Anterior cingulate cortex (tissue), 58 donors: ENCODE data around the gene FCGR3A.
A peak's percentile ranks its signal among the peaks of the same experiment; 100 is the strongest.
"Not testable (repeated sequence)": the region's sequence is repeated elsewhere in the genome, so short reads cannot be mapped to it uniquely, and the experiment has no call there.

Source experiments
- DNase-seq, 58 donors: peaks; one replicate each; lab custom pipeline; 2025; lab: John Stamatoyannopoulos, UW

Gene FCGR3A

DNA sequence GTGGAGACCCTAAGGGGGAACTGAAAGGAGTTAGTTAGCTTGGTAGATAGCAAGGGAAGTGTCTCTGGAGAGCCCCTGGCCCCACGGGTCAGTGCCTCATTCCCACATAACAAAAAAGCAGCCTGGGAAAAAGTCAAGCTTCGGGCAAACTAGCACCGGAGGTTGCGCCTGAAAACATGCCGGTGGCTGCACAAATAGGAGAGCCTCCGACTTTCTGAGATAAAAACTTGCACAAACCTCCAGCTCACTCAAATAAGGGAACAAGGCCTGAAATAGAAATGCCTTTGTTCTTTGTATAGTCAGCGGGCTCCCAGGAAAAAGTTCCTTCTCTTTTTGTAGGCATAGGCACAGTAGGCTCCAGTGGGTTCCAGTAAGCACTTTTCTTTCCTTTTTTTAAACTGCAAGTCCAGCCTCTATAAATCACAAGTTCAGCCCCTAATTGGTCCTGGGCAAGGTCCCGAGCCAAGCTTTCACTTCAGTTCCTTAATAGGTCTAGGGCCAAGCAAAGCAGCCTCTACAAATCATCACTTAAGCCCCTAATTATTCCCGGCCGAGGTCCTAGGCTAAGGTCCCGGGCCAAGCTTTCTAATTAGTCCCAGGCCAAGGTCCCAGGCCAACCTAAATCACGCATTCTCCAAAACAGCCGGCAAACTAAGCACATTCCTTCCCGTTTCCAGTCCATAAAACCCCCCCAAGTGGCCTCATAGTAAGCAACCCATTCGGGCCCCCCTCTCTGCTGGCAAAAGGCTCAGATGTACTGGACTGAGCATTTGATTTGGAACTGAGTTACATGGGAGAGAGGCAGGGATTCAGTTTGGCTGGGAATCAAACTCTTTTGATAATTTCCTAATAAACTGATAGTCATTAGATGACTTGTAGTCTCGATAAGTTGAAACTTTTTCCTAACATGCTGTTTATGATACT lies 16.7 kb downstream of the FCGR3A start:
- DNase-seq, result peak in 43 of 58 donors; percentile 10 to 89 (median 65)

DNA sequence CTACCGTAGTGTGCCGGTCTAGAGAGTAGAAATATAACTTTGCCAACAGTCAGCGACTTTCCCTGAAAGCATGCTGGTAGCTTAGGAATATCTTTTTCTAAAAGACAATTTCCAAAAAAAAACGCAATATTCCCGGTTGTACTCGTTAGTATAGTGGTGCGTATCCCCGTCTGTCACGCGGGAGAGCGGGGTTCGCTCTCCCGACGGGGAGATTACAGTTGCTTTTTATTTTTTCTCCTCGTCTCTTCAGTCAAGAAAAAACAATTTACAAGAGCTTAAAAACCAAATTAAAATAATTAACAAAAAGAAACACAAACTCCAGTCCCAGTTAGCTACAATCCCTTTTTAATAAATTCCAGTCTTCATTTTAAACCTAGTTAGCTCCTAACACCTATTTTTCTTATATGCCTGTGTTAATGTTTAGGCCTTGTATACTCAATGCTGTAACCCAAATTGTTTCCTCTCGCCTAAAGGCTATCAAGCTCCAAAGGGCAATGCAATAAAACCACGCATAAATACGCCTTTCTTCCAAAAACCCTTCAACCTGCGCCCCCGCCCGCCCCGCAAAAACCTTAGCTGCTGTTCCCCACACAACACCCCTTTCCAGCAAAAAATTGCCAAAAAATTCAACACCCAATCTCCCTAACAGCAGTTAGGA lies 17.5 kb downstream of the FCGR3A start:
- peak in 1 of 58 donors; percentile 20 for DNase-seq

DNA sequence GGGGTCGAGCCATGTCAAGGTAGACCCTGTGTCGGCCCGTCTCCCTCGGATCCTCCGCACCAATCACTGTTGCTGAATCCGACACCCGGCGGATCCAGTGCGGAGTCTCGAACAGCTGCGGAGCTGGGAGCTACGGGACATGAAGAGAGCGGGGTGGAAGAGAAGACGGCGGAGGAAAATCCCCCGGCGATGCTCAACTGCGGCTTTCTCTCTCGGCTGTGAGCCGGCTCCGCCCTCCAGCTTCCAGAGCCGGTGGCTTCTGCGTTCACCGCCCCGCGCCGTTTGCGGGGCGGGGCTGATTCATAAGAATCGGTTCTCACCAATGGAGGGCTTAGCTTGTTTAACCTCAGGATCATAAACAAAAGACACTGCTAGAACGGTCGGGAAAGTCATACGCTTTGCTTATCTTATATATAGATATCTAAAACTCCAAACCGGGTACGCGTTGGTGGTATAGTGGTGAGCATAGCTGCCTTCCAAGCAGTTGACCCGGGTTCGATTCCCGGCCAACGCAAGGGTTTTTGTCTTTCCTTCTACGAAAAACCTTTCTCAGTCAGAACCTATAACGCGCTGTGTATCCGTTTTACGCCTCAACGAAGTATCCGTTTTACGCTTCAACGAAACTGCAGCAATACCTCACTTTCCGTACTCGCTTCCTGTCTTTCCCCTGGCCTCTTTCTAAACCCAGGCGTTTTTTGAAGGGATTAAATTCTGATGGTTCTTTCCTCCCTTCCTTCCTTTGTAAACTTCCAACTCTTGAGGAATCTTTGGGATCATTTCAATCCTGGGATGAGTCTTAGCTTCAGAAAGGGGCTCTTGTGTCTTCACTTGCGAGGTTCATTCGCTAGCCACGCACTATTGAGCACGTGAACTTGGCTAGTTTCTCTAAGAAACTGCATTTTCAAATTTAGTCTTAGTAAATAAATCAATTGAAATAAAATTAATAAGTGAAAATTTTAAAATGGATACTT lies 18.7 kb downstream of the FCGR3A start:
- peak in 57 of 58 donors; percentile 21 to 94 (median 82) for DNase-seq

DNA sequence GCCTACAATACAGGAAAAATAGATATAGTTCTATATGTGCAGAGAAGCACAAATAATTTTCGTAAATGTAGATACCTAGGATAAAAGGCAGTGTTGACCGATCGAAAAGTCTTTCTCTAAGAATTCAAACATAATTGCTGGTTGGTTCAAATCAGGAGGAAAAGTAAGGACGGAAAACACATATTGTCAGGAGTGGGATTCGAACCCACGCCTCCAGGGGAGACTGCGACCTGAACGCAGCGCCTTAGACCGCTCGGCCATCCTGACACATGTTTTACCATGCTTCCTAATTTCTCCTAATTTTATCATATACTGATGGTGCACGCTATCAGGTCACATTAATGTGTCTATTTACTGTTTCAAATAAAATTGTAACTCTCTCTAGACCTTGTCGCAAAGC lies 19.5 kb downstream of the FCGR3A start:
- peak in 42 of 58 donors; percentile 13 to 83 (median 40) for DNase-seq

DNA sequence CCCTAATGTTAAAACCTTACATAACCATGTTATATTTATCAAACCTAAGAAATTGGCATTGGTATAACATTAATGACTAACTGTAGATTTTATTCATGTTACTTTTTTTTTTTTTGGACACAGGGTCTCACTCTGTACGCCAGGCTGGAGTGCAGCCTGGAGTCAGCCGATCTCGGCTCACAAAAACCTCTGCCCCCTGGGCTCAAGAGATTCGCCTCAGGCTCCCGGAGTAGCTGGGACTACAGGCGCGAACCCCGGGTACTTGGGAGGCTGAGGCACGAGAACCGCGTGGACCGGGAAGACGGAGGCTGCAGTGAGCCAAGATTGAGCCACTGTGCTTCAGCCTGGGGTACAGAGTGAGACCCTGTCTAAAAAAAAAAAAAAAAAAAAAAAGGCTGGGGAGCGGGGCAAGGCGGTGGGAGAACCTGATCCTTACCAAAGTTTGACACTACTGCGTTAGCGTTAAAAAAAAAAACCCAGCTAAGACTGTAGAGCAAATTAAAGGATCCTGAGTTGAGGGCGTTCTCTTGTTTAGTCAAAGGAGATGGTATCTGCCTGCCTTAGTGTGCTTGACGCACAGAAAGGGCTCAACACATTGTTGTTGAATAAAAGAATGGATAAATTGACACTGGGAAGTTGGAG lies 20.0 kb downstream of the FCGR3A start:
- not testable (repeated sequence) for DNase-seq

DNA sequence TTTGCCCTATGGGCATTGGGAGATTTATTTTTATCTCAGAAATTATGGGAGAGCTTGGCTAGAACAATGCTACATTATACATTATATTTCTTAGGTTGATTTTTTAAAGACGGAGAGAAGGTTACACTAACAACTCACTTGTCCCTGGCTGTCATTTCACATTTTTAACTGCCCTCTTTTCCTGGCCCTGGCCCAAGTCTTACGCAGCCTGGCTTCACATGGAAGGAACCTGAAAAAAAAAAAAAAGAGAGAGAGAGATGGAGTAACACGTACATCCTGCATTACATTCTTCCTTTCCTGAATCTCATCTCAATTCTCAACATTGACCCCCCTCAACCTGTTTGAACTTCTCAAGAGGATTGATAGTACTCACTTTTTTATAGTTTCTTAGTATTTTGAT lies 21.1 kb downstream of the FCGR3A start:
- peak in 1 of 58 donors; percentile 17 for DNase-seq

DNA sequence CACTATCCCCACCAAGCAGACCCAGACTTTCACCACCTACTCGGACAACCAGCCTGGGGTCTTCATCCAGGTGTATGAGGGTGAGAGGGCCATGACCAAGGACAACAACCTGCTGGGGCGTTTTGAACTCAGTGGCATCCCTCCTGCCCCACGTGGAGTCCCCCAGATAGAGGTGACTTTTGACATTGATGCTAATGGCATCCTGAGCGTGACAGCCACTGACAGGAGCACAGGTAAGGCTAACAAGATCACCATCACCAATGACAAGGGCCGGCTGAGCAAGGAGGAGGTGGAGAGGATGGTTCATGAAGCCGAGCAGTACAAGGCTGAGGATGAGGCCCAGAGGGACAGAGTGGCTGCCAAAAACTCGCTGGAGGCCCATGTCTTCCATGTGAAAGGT lies 23.7 kb downstream of the FCGR3A start:
- DNase-seq, result not testable (repeated sequence)

DNA sequence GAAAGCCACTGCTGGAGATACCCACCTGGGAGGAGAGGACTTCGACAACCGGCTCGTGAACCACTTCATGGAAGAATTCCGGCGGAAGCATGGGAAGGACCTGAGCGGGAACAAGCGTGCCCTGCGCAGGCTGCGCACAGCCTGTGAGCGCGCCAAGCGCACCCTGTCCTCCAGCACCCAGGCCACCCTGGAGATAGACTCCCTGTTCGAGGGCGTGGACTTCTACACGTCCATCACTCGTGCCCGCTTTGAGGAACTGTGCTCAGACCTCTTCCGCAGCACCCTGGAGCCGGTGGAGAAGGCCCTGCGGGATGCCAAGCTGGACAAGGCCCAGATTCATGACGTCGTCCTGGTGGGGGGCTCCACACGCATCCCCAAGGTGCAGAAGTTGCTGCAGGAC lies 24.3 kb downstream of the FCGR3A start:
- peak in 2 of 58 donors; percentile 22 to 48 for DNase-seq

DNA sequence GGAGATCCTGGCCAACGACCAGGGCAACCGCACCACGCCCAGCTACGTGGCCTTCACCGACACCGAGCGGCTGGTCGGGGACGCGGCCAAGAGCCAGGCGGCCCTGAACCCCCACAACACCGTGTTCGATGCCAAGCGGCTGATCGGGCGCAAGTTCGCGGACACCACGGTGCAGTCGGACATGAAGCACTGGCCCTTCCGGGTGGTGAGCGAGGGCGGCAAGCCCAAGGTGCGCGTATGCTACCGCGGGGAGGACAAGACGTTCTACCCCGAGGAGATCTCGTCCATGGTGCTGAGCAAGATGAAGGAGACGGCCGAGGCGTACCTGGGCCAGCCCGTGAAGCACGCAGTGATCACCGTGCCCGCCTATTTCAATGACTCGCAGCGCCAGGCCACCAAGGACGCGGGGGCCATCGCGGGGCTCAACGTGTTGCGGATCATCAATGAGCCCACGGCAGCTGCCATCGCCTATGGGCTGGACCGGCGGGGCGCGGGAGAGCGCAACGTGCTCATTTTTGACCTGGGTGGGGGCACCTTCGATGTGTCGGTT lies 24.8 kb downstream of the FCGR3A start:
- peak in 2 of 58 donors; percentile 53 to 67 for DNase-seq

DNA sequence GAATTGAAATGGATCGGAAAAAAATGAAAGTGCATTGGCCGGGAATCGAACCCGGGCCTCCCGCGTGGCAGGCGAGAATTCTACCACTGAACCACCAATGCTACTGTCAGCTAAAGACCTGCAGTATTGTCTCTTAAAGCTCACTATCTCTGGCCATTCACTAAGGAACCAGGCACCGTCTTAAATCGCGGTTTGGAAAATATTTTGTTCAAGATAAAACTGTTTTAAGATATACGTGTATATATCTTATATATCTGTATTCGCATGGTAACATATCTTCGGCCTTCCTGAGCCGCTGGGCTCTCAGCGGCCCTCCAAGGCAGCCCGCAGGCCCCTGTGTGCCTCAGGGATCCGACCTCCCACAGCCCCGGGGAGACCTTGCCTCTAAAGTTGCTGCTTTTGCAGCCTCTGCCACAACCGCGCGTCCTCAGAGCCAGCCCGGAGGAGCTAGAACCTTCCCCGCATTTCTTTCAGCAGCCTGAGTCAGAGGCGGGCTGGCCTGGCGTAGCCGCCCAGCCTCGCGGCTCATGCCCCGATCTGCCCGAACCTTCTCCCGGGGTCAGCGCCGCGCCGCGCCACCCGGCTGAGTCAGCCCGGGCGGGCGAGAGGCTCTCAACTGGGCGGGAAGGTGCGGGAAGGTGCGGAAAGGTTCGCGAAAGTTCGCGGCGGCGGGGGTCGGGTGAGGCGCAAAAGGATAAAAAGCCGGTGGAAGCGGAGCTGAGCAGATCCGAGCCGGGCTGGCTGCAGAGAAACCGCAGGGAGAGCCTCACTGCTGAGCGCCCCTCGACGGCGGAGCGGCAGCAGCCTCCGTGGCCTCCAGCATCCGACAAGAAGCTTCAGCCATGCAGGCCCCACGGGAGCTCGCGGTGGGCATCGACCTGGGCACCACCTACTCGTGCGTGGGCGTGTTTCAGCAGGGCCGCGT lies 25.5 kb downstream of the FCGR3A start, which contains the start of gene HSPA6:
TSS of gene HSPA6 (plus strand) at position 724 of the 925 bp plus-strand sequence. CDS start at position 843, 119 bp downstream.
- peak in 50 of 58 donors; percentile 29 to 95 (median 68) for DNase-seq

DNA sequence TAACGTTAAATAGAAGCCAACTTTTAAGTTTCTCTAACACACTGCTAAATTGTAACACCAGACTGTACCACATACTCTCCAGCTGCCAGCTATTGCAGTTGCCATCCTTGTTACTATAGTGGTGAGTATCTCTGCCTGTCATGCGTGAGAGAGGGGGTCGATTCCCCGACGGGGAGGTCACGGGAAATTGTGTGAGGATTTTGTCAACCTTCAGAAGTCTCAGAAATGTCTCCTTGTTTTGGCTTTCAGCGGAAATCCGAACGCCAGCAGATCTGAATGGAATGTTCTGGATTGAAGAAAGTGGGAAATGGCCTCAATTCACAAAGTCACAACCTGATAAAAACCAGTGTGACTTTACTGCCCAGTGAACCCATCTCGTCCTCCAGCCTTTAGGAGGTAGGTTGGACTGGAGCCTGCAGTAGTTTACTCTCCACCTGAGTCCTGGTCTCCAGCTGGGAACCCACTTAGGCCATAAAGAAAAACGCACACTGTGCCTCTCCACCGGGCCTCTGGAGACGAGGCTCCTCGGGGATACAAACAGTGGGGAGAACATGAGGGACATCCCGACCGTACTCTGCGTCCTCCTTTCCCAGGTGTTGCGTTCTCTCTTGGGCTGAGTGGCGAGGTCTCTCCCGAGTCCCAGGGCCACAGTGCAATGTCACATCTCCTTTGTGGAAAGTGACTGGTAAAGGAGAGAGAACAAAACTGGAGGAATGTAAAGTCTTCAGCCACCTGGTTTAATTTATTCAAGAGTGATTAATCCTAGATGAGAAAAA lies 26.4 kb downstream of the FCGR3A start:
- DNase-seq, result peak in 1 of 58 donors; percentile 18

DNA sequence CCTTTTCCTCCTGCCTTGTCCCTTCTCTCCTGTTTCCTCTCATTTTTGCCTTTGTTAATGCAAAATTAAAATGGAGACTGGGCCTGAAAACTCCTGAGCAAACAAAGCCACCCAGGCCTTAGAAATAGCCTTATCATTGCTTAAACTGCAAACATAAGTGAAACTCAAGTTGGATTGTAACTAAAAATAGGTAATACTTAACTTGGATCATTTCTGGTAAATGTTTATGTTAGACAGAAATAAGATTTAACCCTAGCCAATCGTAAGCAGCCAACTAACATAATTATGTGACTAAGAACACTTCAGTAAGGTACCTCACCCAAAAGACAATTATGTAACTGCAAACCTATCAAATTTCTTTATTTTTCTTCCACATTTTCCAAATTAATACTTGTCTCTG lies 35.7 kb downstream of the FCGR3A start:
- DNase-seq, result not testable (repeated sequence)

DNA sequence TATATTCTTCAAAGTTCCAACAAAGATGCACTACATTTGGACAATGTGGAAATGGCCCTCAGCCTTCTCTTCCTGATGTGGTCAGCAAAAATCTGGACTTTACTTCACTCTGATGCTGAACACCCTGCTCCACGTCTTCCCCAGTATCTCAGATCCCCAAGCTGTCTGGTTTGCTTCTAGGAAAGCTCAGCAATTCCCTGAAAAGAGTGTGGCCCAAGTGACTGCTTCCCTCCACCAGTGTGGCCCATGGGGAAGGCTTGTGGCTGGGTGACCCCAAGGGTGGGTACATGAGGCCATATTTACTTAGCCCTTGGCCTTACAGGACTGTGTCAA lies 36.2 kb downstream of the FCGR3A start:
- DNase-seq, result not testable (repeated sequence)

DNA sequence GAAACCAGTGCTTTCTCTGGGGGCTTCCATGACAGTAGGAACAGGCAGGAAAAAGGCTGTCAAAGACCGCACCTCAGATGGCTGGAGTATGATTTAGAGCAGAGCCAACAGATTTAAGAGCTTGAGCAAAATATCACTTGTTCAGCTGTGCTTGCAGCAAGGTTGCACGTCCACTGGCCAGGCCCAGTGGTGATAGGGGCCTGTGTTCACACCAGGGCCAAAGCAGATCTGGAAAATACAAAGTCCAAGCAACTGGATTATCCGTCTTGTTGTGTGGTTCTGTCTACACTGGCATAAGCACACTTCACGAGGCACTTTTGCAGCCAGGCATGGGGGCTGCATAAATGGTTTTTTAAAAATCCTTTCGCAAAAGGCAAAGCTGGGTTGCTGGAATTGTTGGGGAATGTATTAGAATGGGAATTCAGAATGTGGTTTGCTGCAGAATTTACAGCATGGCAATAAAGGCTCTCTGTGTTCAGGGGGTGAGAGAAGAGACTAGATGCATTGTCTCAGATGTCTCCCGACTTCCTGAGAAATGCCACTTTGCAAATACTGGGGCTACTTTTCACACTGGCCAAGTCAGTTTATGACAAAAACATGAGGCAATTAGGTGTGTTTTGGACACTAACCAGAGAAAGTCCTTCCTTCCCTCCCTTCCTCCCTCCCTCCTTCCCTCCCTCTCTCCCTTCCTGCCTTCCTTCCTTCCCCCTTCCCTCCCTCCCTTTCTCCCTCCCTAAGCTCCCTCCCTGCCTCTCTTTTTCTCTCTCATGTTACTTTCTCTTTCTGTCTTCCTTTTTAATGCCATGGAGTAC lies 36.8 kb downstream of the FCGR3A start:
- peak in 1 of 58 donors; percentile 13 for DNase-seq

DNA sequence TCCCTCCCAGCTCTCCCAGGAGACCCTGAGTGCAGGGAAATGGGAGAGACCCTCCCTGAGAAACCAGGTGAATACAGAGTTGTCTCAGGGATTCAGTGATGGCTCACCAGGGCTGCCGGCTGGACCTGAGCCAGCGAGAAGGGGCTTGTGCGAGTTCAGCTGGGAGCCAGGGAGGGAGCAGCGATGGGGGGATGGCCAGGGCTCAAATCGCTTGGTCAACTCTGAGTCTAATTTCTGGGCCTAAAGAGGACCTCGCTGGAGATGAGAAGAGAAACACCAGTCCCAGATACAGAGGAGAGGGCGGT lies 37.9 kb downstream of the FCGR3A start:
- no peak for DNase-seq

DNA sequence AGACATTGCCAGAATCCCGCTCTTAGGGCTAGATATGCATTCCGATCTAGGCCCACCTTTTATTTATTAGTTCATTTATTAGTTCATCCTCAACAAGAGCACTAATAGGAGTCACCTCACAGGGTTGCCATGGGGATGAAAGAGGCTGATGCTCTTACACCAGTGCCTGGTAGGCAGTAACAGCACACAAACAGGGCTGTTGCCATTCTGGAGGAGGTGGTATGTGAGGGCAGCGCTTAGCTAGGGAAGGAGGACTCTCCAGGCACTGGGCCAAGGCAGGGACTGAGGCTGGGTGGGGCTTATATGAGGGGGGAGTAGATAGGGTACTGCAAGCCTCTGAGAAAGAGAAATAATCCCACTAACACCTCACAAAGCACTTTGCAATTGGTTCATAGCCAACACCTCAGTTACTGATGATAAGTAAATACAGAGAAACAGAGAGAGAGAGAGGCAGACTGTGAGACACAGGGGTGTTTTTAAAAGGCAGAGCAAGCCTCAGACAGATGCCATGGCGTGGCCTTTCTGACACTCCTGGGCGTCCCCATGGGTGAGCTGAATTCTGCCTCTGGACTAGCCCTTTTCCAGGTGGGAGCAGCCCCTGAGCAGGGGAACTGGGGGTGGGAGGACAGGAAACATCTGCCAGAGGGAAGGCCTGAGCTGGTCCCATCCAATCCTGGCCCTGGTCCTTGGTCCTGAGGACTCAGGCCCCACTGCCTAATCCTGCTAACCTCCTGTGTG lies 38.4 kb downstream of the FCGR3A start:
- DNase-seq, result no peak
